NCI-H1694 (cell line): ENCODE measurements around the gene GON7.
"Not testable (repeated sequence)": the region's sequence is repeated elsewhere in the genome, so short reads cannot be mapped to it uniquely, and the experiment has no call there.

ENCODE experiments used
- DNase-seq: peaks from one replicate; lab custom pipeline; 2025; lab: John Stamatoyannopoulos, UW

GON7 gene

GRCh38 chr14:93206793-93207467 lies at the start of gene GON7, which contains the start of gene UBR7:
GON7 (minus strand) TSS chr14:93207065; CDS start chr14:93207037, 28 bp downstream.
UBR7 (plus strand) TSS chr14:93207256; CDS start chr14:93207292, 36 bp downstream.
- DNase-seq, result peak; percentile 99

GRCh38 chr14:93249128-93249831 lies 42.4 kb upstream of the GON7 start:
- no peak for DNase-seq

- no peak for DNase-seq
Measured at GRCh38 chr14:93246534-93246933, 39.7 kb upstream of the GON7 start.

GRCh38 chr14:93245764-93246420 lies 39.0 kb upstream of the GON7 start:
- no peak for DNase-seq

GRCh38 chr14:93240678-93241000 lies 33.8 kb upstream of the GON7 start:
- no peak for DNase-seq

GRCh38 chr14:93239869-93240677 lies 33.2 kb upstream of the GON7 start:
- DNase-seq, result no peak

GRCh38 chr14:93234798-93235197 lies 27.9 kb upstream of the GON7 start:
- DNase-seq, result no peak

GRCh38 chr14:93233078-93233477 lies 26.2 kb upstream of the GON7 start:
- DNase-seq, result not testable (repeated sequence)

- no peak for DNase-seq
Measured at GRCh38 chr14:93232159-93232558, 25.3 kb upstream of the GON7 start.

- DNase-seq, result peak; percentile 66
Measured at GRCh38 chr14:93231129-93231979, 24.5 kb upstream of the GON7 start.

GRCh38 chr14:93230539-93230938 lies 23.7 kb upstream of the GON7 start:
- DNase-seq, result no peak

- no peak for DNase-seq
Measured at GRCh38 chr14:93228550-93228949, 21.7 kb upstream of the GON7 start.

- no peak for DNase-seq
Measured at GRCh38 chr14:93223565-93223964, 16.7 kb upstream of the GON7 start.

GRCh38 chr14:93220509-93220908 lies 13.6 kb upstream of the GON7 start:
- no peak for DNase-seq

GRCh38 chr14:93219103-93219726 lies 12.3 kb upstream of the GON7 start:
- DNase-seq, result peak; percentile 76

- no peak for DNase-seq
Measured at GRCh38 chr14:93214598-93214997, 7.7 kb upstream of the GON7 start.

- no peak for DNase-seq
Measured at GRCh38 chr14:93212432-93212831, 5.6 kb upstream of the GON7 start.

- DNase-seq, result no peak
Measured at GRCh38 chr14:93207468-93208308, 823 bp upstream of the GON7 start.

- no peak for DNase-seq
Measured at GRCh38 chr14:93201155-93201704, 5.6 kb downstream of the GON7 start.

- no peak for DNase-seq
Measured at GRCh38 chr14:93200553-93200952, 6.3 kb downstream of the GON7 start.
